Adrenal gland (tissue), 5 donors: ENCODE results near the gene ZNF516.

Source experiments
- POLR2A ChIP-seq, 2 donors: fragments of 450-650 bp; IDR thresholded peaks; one replicate each; pipeline ENCODE4 v1.6.1; 2017; ENCODE audit warnings: antibody characterized with exemption in 2 of 2, mild to moderate bottlenecking in 2 of 2, moderate library complexity in 1 of 2
- TF ChIP-seq, protein P1 (sequence below), 6 experiments: fragments of 450-650 bp in 4 of 6; fragments of 200-600 bp in 2 of 6; sonication (generic) in 1 of 6; IDR thresholded peaks; 1 replicate in 5 of 6; 2 replicates in 1 of 6; pipeline versions ENCODE4 v1.5.1 to v1.8.0; 2016 to 2021; ENCODE audit warnings: antibody characterized with exemption in 6 of 6, mild to moderate bottlenecking in 2 of 6, moderate library complexity in 1 of 6
- donor health status: DM: no; HTN: no; CAD: no.

DNA sequence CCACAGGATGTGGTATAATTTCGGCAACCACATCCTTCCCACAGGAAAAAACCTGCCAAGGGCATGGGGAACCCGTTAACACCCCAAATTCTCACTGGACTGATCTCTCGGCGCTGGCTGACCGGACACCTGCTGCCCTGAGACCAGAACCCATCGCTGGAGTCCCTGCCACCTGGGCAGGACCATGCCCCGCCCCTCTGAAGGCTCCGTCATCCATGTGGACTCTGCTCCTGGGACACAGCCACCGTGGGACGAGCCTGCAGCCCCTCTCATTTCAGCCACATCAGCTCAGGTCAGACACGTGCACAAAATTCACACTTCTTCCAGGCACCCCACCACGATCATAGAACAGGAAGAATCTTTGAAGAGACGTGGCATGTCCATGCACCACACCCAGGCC lies 108.2 kb downstream of the ZNF516 start:
- TF ChIP-seq, protein P1, sequence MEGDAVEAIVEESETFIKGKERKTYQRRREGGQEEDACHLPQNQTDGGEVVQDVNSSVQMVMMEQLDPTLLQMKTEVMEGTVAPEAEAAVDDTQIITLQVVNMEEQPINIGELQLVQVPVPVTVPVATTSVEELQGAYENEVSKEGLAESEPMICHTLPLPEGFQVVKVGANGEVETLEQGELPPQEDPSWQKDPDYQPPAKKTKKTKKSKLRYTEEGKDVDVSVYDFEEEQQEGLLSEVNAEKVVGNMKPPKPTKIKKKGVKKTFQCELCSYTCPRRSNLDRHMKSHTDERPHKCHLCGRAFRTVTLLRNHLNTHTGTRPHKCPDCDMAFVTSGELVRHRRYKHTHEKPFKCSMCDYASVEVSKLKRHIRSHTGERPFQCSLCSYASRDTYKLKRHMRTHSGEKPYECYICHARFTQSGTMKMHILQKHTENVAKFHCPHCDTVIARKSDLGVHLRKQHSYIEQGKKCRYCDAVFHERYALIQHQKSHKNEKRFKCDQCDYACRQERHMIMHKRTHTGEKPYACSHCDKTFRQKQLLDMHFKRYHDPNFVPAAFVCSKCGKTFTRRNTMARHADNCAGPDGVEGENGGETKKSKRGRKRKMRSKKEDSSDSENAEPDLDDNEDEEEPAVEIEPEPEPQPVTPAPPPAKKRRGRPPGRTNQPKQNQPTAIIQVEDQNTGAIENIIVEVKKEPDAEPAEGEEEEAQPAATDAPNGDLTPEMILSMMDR (IDR thresholded peaks at IDR 0.05) = no peak
- no peak for TF ChIP-seq POLR2A (IDR thresholded peaks at IDR 0.05)
